LNCAP (cell line): ENCODE measurements around the gene KLF2.

Source experiments
- TF ChIP-seq, protein P1 (sequence below): fragments of 450-650 bp; IDR thresholded peaks from 2 replicates; pipeline ENCODE4 v1.5.1; 2017; ENCODE audit warnings: mild to moderate bottlenecking

The KLF2 gene

DNA sequence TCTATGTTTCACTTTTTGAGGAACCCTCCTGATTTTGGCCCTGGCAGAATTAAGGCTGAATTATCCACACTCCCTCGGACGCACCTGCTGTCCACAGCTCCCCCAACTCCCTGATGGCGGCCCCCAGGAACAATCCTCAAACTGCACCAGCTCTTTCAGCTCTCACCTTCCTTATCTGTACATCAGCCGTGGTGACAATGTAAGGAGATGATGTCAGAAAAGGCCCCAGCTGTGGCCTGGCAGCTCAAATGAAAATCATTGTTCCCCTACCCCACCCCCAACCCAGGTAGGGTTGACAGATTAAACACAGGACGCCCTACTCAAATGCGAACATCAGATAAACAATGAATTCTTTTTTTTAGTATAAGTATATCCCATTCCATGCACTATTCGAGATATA lies 35.0 kb upstream of the KLF2 start:
- TF ChIP-seq, protein P1, sequence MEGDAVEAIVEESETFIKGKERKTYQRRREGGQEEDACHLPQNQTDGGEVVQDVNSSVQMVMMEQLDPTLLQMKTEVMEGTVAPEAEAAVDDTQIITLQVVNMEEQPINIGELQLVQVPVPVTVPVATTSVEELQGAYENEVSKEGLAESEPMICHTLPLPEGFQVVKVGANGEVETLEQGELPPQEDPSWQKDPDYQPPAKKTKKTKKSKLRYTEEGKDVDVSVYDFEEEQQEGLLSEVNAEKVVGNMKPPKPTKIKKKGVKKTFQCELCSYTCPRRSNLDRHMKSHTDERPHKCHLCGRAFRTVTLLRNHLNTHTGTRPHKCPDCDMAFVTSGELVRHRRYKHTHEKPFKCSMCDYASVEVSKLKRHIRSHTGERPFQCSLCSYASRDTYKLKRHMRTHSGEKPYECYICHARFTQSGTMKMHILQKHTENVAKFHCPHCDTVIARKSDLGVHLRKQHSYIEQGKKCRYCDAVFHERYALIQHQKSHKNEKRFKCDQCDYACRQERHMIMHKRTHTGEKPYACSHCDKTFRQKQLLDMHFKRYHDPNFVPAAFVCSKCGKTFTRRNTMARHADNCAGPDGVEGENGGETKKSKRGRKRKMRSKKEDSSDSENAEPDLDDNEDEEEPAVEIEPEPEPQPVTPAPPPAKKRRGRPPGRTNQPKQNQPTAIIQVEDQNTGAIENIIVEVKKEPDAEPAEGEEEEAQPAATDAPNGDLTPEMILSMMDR: no peak

GRCh38 chr19:16290692-16291091 lies 33.9 kb upstream of the KLF2 start:
- TF ChIP-seq, protein P1: no peak

GRCh38 chr19:16293118-16294091 lies 31.2 kb upstream of the KLF2 start:
- TF ChIP-seq, protein P1: no peak

DNA sequence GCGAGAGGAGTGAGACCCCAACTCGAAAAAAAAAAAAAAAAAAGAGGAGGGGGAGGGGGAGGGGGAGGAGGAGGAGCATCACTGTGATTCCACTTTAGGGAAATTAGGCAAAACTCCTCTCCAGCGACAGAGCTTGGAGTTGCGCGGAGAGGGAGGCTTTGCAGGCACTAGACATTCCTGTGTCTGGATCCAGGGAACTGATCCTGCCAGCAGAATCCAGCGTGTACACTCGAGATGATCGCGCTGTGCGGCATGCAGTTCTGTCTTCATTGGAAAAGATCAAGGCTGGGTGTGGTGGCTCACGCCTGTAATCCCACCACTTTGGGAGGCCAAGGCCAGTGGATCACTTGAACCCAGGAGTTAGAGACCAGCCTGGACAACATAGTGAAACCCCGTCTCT lies 29.6 kb upstream of the KLF2 start:
- TF ChIP-seq, protein P1: no peak

DNA sequence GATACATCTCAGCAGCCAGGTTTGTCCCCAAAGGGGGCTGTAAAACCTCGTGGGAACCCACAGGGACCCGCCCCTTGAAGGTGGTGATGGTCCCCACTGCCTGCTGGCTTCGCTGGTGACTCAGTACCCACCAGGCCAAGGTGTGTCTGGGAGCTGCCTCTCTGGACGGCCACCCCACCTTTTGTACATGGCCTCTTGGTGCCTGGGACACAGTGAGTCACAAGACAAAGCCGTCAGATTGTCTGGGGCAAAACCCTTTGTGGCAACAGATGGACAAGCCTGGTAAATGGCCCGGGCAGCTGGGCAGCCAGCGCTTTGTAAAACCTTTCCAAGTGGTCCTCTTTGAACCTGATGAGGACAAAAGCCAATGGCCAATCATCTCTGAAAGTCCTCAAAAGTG lies 27.9 kb upstream of the KLF2 start:
- TF ChIP-seq, protein P1: no peak

DNA sequence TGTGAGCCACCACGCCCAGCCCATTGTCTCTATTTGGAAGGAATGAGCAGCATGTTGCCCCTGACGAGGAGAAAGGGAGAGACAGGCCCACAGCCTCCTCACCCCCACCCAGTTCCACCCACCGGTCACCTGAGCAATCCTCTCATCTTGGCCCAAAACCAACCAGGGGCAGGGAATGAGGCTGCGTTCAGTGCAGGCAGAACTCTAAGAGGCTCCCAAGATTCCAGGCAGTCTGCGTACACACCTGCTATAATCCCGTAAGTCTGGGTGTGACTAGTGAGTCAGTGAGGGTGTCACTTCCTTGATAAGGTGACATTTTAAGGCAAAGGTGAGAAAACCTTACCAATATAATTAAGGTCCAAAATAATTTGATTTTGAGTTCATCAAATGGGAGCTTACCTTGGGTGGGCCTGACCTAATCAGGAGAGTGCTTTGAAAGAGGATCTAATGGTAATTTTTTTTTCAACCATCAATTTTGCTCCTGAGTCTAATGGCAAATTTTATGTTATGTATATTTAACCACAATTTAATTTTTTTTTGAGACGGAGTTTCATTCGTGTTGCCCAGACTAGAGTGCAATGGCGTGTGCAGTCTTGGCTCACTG lies 26.9 kb upstream of the KLF2 start:
- TF ChIP-seq, protein P1: no peak

DNA sequence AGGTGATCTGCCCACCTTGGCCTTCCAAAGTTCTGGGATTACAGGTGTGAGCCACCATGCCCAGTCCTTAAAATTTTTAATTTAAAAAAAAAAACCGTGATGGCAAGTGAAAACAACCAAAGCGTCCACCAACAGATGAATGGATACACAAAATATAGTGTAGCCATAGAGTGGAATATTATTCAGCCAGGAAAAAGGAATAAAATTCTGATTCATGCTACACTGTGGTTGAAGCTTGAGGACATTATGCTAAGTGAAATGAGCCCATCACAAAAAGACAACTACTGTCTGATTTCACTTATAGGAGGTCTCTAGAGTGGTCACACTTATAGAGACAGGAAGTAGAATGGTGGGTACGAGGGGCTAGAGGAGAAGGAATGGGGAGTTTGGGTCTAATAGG lies 26.3 kb upstream of the KLF2 start:
- TF ChIP-seq, protein P1: no peak
